ENCODE results near the gene SIRPB2. TPM values are rescaled to one million over a fixed set of nuclear protein-coding genes. Genes with fewer than 3 reads are reported as not detected.
"Not testable (repeated sequence)": the region's sequence is repeated elsewhere in the genome, so short reads cannot be mapped to it uniquely, and the experiment has no call there.

SIRPB2 gene
- total RNA-seq, 3 donors from 2014 or later: 2.9 to 30.9 (median 4.3) TPM

GRCh38 chr20:1500496-1500895 lies 9.3 kb upstream of the SIRPB2 start:
- Histone ChIP-seq H3K36me3 (no peaks in the 10 kb centered on the region), H3K4me1 (no peaks in the 10 kb centered on the region), H3K27ac (peak overlapping the region; percentile 72 to 74), H3K27me3 (no peaks in the 10 kb centered on the region), H3K9me3 (no peaks in the 10 kb centered on the region), H3K4me3 (no peak overlapping the region)
- intact Hi-C loops (cut with DNase I; ENCODE audit: low total_unique reads): no loop called here
- no peak for TF ChIP-seq POLR2AphosphoS5 (IDR thresholded peaks at IDR 0.05)
- no peak for TF ChIP-seq POLR2A (IDR thresholded peaks at IDR 0.05)
- TF ChIP-seq, protein P1, sequence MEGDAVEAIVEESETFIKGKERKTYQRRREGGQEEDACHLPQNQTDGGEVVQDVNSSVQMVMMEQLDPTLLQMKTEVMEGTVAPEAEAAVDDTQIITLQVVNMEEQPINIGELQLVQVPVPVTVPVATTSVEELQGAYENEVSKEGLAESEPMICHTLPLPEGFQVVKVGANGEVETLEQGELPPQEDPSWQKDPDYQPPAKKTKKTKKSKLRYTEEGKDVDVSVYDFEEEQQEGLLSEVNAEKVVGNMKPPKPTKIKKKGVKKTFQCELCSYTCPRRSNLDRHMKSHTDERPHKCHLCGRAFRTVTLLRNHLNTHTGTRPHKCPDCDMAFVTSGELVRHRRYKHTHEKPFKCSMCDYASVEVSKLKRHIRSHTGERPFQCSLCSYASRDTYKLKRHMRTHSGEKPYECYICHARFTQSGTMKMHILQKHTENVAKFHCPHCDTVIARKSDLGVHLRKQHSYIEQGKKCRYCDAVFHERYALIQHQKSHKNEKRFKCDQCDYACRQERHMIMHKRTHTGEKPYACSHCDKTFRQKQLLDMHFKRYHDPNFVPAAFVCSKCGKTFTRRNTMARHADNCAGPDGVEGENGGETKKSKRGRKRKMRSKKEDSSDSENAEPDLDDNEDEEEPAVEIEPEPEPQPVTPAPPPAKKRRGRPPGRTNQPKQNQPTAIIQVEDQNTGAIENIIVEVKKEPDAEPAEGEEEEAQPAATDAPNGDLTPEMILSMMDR (IDR thresholded peaks at IDR 0.05): no peak
- DNase-seq (ENCODE audit: low spot score in 2 of 2): no peak

- DNase-seq (ENCODE audit: low spot score in 2 of 2): peak in 1 of 2 donors; percentile 59
- H3K4me3 ChIP-seq: no peak overlapping the region
- no peaks in the 10 kb centered on the region for H3K27me3 ChIP-seq
- H3K36me3 ChIP-seq: no peaks in the 10 kb centered on the region
- H3K27ac ChIP-seq: peak overlapping the region; percentile 72 to 74
- TF ChIP-seq POLR2AphosphoS5 (IDR thresholded peaks at IDR 0.05) (no peak), POLR2A (IDR thresholded peaks at IDR 0.05) (no peak)
- TF ChIP-seq, protein P1 (IDR thresholded peaks at IDR 0.05): no peak
- H3K4me1 ChIP-seq: no peaks in the 10 kb centered on the region
- H3K9me3 ChIP-seq: no peaks in the 10 kb centered on the region
- intact Hi-C loops (cut with DNase I; ENCODE audit: low total_unique reads): no loop called here
Measured at GRCh38 chr20:1499528-1500420, 8.6 kb upstream of the SIRPB2 start.

DNA sequence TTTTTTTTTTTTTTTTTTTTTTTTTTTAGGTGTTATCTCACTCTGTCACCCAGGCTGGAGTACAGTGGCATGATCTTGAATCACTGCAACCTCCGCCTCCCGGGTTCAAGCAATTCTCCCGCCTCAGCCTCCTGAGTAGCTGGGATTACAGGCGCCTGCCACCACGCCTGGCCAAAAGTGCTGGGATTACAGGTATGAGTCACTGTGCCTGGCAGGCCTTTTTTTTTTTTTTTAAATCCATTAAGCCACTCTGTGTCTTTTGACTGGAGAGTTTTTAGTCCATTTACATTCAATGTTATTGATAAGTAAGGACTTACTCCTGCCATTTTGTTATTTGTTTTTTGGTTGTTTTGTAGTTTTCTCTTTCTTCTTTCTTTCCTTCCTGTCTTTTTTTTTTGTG lies 6.2 kb upstream of the SIRPB2 start:
- intact Hi-C loops (cut with DNase I; ENCODE audit: low total_unique reads): not testable (repeated sequence)

GRCh38 chr20:1496930-1497329 lies 5.7 kb upstream of the SIRPB2 start:
- intact Hi-C loops (cut with DNase I; ENCODE audit: low total_unique reads): no loop called here
- no peaks in the 10 kb centered on the region for H3K27me3 ChIP-seq
- no peak overlapping the region for H3K4me3 ChIP-seq
- no peak for DNase-seq (ENCODE audit: low spot score in 2 of 2)
- TF ChIP-seq POLR2AphosphoS5 (IDR thresholded peaks at IDR 0.05): no peak
- no peak for TF ChIP-seq POLR2A (IDR thresholded peaks at IDR 0.05)
- TF ChIP-seq, protein P1 (IDR thresholded peaks at IDR 0.05): no peak
- H3K4me1 ChIP-seq: no peaks in the 10 kb centered on the region
- no peaks in the 10 kb centered on the region for H3K9me3 ChIP-seq
- H3K27ac ChIP-seq: no peak overlapping the region
- no peaks in the 10 kb centered on the region for H3K36me3 ChIP-seq

More for the DNA sequence above, 6.2 kb upstream of the SIRPB2 start:
- not testable (repeated sequence) for H3K4me1 ChIP-seq; H3K4me3 ChIP-seq; H3K27ac ChIP-seq; H3K27me3 ChIP-seq; H3K36me3 ChIP-seq; H3K9me3 ChIP-seq; DNase-seq (ENCODE audit: low spot score in 2 of 2)

- H3K4me1 ChIP-seq: no peaks in the 10 kb centered on the region
- no peak for DNase-seq (ENCODE audit: low spot score in 2 of 2)
Measured at GRCh38 chr20:1494436-1494835, 3.2 kb upstream of the SIRPB2 start.

GRCh38 chr20:1493536-1493935 lies 2.3 kb upstream of the SIRPB2 start:
- Histone ChIP-seq H3K4me1 (no peaks in the 10 kb centered on the region), H3K27me3 (no peaks in the 10 kb centered on the region), H3K36me3 (no peaks in the 10 kb centered on the region), H3K9me3 (no peaks in the 10 kb centered on the region), H3K27ac (no peak overlapping the region), H3K4me3 (no peak overlapping the region)
- intact Hi-C loops (cut with DNase I; ENCODE audit: low total_unique reads): no loop called here
- TF ChIP-seq POLR2A (IDR thresholded peaks at IDR 0.05): no peak
- no peak for TF ChIP-seq POLR2AphosphoS5 (IDR thresholded peaks at IDR 0.05)
- TF ChIP-seq, protein P1 (IDR thresholded peaks at IDR 0.05): no peak
- no peak for DNase-seq (ENCODE audit: low spot score in 2 of 2)

More at GRCh38 chr20:1494436-1494835, 3.2 kb upstream of the SIRPB2 start:
- no peaks in the 10 kb centered on the region for H3K36me3 ChIP-seq
- no peak overlapping the region for H3K27ac ChIP-seq
- no peaks in the 10 kb centered on the region for H3K27me3 ChIP-seq
- intact Hi-C loops (cut with DNase I; ENCODE audit: low total_unique reads): no loop called here
- H3K4me3 ChIP-seq: no peak overlapping the region
- TF ChIP-seq POLR2AphosphoS5 (IDR thresholded peaks at IDR 0.05): no peak
- no peaks in the 10 kb centered on the region for H3K9me3 ChIP-seq
